ENCODE data around the gene LIMK1. TPM values are rescaled to one million over a fixed set of nuclear protein-coding genes. Genes with fewer than 3 reads are reported as not detected.

Gene LIMK1
- total and polyA plus RNA-seq, 2 experiments from 2014 or later, result 16.2 to 24.6 TPM

DNA sequence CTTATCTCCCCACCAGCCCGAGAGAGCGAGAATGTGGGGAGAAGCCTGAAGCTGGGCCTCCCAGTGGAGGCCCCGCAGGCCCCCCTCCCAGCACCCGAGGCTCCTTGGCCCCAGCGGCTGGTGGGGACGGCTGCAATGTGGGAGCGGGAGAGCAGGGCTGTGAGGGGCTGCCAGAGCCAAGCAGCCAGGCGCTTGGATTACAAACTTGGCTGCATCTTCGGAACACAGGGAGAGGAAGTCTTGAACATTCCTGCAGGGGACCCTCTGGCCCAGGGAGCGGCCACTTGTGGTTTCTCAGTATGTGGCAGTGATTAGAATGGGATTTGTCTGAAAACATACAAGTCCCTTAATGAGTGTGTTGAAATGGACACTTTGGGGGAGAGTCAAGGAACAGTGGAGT is 32.4 kb upstream of the LIMK1 start:
- H4K20me1 ChIP-seq (ENCODE audit: insufficient read depth, poor library complexity, severe bottlenecking), result no peaks in the 10 kb centered on the region
- H3K9me3 ChIP-seq (ENCODE audit: low read depth), result no peaks in the 10 kb centered on the region
- DNase-seq (ENCODE audit: low spot score), result peak; percentile 60
- no peaks in the 10 kb centered on the region for H3K9me2 ChIP-seq (replicated peaks; ENCODE audit: insufficient read depth)
- 33% methylated on average over 8 of the region's 10 CpGs for WGBS (ENCODE audit: low lambda C conversion rate, missing lambda C conversion rate)
- no peaks in the 10 kb centered on the region for H3K27me3 ChIP-seq
- peaks cover 4% of the 10 kb centered on the region for H3K4me1 ChIP-seq (ENCODE audit: insufficient read depth)
- no peak overlapping the region for H2AFZ ChIP-seq
- no peaks in the 10 kb centered on the region for H3K36me3 ChIP-seq (replicated peaks; ENCODE audit: insufficient read depth, low read depth)
- peak overlapping the region; percentile 53 for H3K27ac ChIP-seq
- H3K4me3 ChIP-seq, result no peak overlapping the region
- H3K4me2 ChIP-seq, result peak overlapping the region; percentile 21
- no peak for TF ChIP-seq EZH2phosphoT487 (IDR thresholded peaks at IDR 0.05; ENCODE audit: low read depth, severe bottlenecking, unreplicated experiment)
- TF ChIP-seq EZH2 (IDR thresholded peaks at IDR 0.05; ENCODE audit: borderline replicate concordance), result no peak
- TF ChIP-seq, protein P1, sequence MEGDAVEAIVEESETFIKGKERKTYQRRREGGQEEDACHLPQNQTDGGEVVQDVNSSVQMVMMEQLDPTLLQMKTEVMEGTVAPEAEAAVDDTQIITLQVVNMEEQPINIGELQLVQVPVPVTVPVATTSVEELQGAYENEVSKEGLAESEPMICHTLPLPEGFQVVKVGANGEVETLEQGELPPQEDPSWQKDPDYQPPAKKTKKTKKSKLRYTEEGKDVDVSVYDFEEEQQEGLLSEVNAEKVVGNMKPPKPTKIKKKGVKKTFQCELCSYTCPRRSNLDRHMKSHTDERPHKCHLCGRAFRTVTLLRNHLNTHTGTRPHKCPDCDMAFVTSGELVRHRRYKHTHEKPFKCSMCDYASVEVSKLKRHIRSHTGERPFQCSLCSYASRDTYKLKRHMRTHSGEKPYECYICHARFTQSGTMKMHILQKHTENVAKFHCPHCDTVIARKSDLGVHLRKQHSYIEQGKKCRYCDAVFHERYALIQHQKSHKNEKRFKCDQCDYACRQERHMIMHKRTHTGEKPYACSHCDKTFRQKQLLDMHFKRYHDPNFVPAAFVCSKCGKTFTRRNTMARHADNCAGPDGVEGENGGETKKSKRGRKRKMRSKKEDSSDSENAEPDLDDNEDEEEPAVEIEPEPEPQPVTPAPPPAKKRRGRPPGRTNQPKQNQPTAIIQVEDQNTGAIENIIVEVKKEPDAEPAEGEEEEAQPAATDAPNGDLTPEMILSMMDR (IDR thresholded peaks at IDR 0.05; ENCODE audit: poor library complexity), result no peak
- H3K79me2 ChIP-seq, result no peaks in the 10 kb centered on the region

GRCh38 chr7:74051629-74052410 is 31.8 kb upstream of the LIMK1 start:
- Histone ChIP-seq H3K79me2 (no peaks in the 10 kb centered on the region), H3K4me3 (no peak overlapping the region), H3K27ac (peak overlapping the region; percentile 62), H2AFZ (no peak overlapping the region), H3K4me2 (no peak overlapping the region), H3K9me3 (ENCODE audit: low read depth) (no peaks in the 10 kb centered on the region), H3K4me1 (ENCODE audit: insufficient read depth) (peaks cover 4% of the 10 kb centered on the region), H3K36me3 (replicated peaks; ENCODE audit: insufficient read depth, low read depth) (no peaks in the 10 kb centered on the region), H4K20me1 (ENCODE audit: insufficient read depth, poor library complexity, severe bottlenecking) (no peaks in the 10 kb centered on the region), H3K9me2 (replicated peaks; ENCODE audit: insufficient read depth) (no peaks in the 10 kb centered on the region), H3K27me3 (no peaks in the 10 kb centered on the region)
- WGBS (ENCODE audit: low lambda C conversion rate, missing lambda C conversion rate), result 29% methylated on average over 16 of the region's 16 CpGs
- TF ChIP-seq, protein P1 (IDR thresholded peaks at IDR 0.05; ENCODE audit: poor library complexity), result peak; percentile 31
- no peak for TF ChIP-seq EZH2phosphoT487 (IDR thresholded peaks at IDR 0.05; ENCODE audit: low read depth, severe bottlenecking, unreplicated experiment)
- peak; percentile 63 for DNase-seq (ENCODE audit: low spot score)

DNA sequence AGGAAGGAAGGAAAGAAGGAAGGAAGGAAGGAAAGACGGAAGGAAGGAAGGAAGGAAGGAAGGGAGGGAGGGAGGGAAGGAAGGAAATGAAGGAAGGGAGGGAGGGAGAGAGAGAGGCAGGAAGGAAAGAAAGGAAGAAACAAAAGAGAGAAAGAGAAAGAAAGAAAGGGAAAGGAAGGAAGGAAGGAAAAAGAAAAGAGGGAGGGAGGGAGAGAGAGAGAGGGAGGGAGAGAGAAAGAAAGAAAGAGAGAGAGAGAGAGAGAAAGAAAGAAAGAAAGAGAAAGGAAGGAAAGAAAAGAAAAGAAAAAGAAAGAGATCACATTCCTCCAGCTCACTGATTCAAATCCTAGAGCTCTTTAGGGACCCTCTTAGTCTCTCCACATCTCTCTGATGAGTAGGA is 31.0 kb upstream of the LIMK1 start:
- no CpG with 5 or more reads among the region's 1 CpG for WGBS (ENCODE audit: low lambda C conversion rate, missing lambda C conversion rate)
- no peak for TF ChIP-seq EZH2 (IDR thresholded peaks at IDR 0.05; ENCODE audit: borderline replicate concordance)
- TF ChIP-seq, protein P1 (IDR thresholded peaks at IDR 0.05; ENCODE audit: poor library complexity), result no peak
- no peak for TF ChIP-seq EZH2phosphoT487 (IDR thresholded peaks at IDR 0.05; ENCODE audit: low read depth, severe bottlenecking, unreplicated experiment)
- DNase-seq (ENCODE audit: low spot score), result no peak

More for the DNA sequence above, 31.0 kb upstream of the LIMK1 start:
- H3K79me2 ChIP-seq, result no peaks in the 10 kb centered on the region
- H3K27ac ChIP-seq, result no peak overlapping the region
- no peaks in the 10 kb centered on the region for H3K36me3 ChIP-seq (replicated peaks; ENCODE audit: insufficient read depth, low read depth)
- H3K9me3 ChIP-seq (ENCODE audit: low read depth), result no peaks in the 10 kb centered on the region
- no peaks in the 10 kb centered on the region for H4K20me1 ChIP-seq (ENCODE audit: insufficient read depth, poor library complexity, severe bottlenecking)
- H3K4me3 ChIP-seq, result no peak overlapping the region
- H2AFZ ChIP-seq, result no peak overlapping the region
- H3K4me2 ChIP-seq, result no peak overlapping the region
- H3K27me3 ChIP-seq, result no peaks in the 10 kb centered on the region
- H3K9me2 ChIP-seq (replicated peaks; ENCODE audit: insufficient read depth), result no peaks in the 10 kb centered on the region
- H3K4me1 ChIP-seq (ENCODE audit: insufficient read depth), result peaks cover 4% of the 10 kb centered on the region
